ENCODE measurements around the gene SNX9.

The SNX9 gene

DNA sequence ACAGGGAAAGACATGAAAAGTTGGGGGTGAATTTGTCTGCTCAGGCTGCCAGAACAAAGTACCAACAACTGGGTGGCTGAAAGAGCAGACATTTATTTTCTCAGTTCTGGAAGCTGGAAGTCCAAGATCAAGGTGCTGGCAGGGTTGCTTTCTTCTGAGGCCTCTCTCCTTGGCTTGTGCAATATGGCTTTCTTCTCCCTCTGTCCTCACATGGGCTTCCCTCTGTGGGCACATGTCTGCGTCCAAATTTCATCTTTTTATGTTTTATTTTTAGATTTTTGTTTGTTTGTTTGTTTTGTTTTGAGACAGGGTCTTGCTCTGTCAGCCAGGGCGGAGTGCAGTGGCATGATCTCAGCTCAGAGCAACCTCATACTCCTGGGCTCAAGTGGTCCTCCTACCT is 152.4 kb downstream of the SNX9 start:
- ChIA-PET POLR2A (no interaction called here), CTCF (interaction anchor here (1.0 to 1.7 kb wide), 3 partner anchors 8 to 96 kb away, joined by 3 to 7 read pairs (median 6); no protein-coding TSS in a partner anchor)
- no peak overlapping the region for H3K4me3 ChIP-seq (ENCODE audit: low read depth, low read length)
- no peak for DNase-seq (ENCODE audit: low read depth, low spot score)
- TF ChIP-seq, protein P1, sequence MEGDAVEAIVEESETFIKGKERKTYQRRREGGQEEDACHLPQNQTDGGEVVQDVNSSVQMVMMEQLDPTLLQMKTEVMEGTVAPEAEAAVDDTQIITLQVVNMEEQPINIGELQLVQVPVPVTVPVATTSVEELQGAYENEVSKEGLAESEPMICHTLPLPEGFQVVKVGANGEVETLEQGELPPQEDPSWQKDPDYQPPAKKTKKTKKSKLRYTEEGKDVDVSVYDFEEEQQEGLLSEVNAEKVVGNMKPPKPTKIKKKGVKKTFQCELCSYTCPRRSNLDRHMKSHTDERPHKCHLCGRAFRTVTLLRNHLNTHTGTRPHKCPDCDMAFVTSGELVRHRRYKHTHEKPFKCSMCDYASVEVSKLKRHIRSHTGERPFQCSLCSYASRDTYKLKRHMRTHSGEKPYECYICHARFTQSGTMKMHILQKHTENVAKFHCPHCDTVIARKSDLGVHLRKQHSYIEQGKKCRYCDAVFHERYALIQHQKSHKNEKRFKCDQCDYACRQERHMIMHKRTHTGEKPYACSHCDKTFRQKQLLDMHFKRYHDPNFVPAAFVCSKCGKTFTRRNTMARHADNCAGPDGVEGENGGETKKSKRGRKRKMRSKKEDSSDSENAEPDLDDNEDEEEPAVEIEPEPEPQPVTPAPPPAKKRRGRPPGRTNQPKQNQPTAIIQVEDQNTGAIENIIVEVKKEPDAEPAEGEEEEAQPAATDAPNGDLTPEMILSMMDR (IDR thresholded peaks at IDR 0.05; ENCODE audit: insufficient read depth, low read length, missing control alignments): no peak

DNA sequence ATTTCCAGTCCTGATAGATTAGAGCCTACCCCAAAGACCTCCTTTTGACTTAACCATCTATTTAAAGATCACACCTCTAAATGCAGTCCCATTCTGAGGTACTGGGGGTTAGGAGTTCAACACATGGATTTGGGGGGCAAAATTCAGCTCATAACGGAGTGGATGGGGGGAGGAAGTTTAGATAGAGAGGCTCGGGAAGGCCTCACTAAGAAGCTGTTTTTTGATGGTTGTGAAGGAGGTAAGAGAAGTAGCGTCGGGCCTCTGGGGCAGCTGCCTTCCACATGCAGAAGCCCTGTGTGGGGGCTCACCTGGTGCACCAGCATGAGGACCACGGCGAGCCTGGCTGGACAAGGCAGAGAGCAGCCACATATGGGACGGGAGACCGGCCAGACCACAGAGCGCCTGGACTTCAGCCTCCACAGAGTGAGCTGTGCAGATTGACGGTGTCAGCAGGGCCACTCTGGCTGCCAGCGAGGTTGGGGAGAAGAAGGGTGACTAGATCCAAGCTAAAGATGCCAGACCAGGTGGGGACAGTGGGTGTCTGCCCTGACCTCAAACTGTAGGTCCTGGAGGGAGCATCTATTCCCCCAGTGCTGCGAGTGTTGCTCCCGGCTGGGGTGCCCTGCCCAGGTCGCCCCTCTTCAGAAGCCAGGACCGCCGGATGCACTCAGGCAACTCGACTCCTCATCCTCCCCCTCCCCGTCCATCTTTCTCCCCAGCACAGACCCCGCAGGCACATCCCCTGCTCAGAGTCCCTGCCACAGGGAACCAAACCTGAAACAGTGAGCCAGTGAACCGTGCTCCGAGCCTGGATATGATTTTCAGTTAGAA is 153.5 kb downstream of the SNX9 start:
- no peak overlapping the region for H3K4me3 ChIP-seq (ENCODE audit: low read depth, low read length)
- POLR2A ChIA-PET: no interaction called here
- CTCF ChIA-PET: interaction anchor here (1.2 to 1.7 kb wide), 3 partner anchors 11 to 310 kb away, joined by 3 to 7 read pairs (median 3); no protein-coding TSS in a partner anchor
- TF ChIP-seq, protein P1 (IDR thresholded peaks at IDR 0.05; ENCODE audit: insufficient read depth, low read length, missing control alignments): no peak
- no peak for DNase-seq (ENCODE audit: low read depth, low spot score)

DNA sequence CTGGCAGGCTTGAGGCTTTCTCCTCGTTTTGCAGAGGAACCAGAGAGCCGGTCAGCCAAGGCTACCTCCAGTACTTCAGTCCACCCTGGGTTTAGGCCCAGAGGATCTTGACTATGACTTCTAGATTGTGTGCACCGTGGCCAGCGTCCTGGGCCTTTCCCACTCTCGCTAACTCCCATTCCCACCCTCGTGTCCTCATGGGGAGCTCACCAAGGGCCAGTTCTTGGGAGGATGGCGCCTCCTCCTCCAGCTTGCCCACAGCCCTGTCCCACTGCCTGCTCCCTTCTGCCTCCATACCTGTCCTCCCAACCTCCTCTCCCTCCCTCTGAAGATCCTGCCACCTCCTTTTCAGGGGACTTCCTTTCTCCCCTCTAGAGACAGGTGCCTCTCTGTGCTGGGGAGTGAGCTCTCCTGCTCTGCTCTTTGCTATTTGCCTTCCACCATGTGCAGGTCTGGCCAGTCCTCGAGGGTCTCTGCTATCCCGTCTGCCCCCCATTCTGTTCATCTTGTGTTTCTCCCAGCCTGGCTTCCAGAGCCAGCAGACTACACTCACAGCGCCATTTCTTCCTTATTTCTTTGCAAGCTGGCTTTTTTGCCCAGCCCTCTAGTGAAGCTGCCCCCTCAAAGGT is 154.2 kb downstream of the SNX9 start:
- no peak for DNase-seq (ENCODE audit: low read depth, low spot score)
- ChIA-PET POLR2A (interaction anchor here (0.8 kb wide), 1 partner anchor 9 kb away, joined by 3 read pairs; no protein-coding TSS in a partner anchor), CTCF (interaction anchor here (1.2 kb wide), 1 partner anchor 311 kb away, joined by 3 read pairs; no protein-coding TSS in a partner anchor)
- H3K4me3 ChIP-seq (ENCODE audit: low read depth, low read length): no peak overlapping the region
- TF ChIP-seq, protein P1 (IDR thresholded peaks at IDR 0.05; ENCODE audit: insufficient read depth, low read length, missing control alignments): no peak

DNA sequence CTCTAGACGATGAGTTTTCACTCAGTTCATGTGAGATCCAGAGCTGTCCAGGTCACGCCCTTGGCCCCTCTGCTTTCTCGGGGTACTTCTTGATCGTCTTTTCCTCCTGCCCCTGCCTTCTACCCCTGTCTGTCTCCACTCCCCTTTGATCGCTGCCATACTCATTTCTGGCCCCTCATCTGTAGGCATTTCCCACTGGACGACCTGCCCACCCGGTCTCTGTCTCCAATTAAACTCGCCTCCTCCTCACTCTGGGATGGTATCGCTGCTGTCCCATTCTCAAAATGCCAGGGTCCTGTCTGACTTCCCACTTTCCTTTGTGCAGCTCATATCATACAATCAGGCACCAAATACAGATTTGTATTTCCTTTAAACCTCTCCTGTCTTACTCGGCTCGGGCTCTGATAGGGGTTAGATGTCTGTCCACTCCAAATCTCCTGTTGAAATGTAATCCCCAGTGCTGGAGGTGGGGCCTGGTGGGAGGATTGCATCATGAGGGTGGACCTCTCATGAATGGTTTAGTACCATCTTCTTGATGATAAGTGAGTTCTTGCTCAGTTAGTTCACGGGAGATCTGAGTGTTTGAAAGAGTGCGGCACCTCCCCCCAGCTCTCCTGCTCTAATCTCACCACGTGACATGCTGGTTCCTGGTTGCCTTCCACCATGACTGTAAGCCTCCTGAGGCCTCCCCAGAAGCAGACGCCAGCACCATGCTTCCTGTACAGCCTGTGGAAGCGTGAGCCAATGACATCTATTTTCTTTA is 155.2 kb downstream of the SNX9 start:
- TF ChIP-seq, protein P1 (IDR thresholded peaks at IDR 0.05; ENCODE audit: insufficient read depth, low read length, missing control alignments): no peak
- ChIA-PET POLR2A (interaction anchor here (0.8 kb wide), 1 partner anchor 10 kb away, joined by 3 read pairs; no protein-coding TSS in a partner anchor), CTCF (interaction anchor here (2.7 kb wide), 1 partner anchor 9 kb away, joined by 11 read pairs; no protein-coding TSS in a partner anchor)

DNA sequence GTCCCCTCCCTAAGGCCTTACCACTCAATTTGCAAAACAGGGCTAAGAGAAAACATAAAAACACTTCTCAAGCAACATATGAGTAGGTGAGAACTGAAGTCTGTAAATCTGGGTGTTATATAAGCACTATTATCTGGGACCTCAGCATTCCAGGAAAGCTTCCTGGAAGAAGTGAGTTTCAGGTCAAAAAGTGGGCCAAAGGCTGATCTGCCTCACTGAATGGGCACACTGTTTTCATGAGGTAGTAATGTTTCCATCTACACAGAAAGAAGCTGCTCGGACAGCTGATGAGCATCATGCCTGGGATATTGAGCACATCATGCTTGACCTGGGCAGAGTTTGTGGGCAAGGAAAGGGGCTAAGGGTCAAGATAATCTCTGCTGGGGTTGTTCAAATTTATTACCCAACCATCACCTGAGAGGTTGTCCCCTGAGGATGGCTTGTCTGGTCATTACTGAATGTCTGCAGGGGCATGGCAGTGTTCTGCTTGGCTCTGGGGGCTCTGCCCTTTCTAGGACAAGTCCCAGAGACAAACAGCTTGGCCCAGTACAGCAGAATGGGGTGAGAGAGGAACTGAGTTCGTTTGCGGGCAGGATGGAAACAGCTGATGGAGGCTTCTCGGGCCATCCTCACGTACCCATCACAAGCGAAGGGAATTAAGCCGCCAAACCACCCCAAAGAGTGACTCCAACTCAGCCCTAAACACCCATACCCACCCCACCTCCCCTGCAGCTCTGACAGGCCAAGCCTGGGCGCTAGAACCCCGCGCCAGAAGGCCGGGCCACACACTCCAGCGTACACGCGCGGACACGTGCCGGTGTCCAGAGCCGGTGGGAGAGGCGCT is 157.5 kb downstream of the SNX9 start:
- ChIA-PET CTCF (interaction anchor here (1.3 to 6.6 kb wide), 3 partner anchors 9 to 91 kb away, joined by 8 to 90 read pairs (median 11); no protein-coding TSS in a partner anchor), POLR2A (no interaction called here)
- peak overlapping the region; percentile 77 for H3K4me3 ChIP-seq (ENCODE audit: low read depth, low read length)
- no peak for DNase-seq (ENCODE audit: low read depth, low spot score)
- TF ChIP-seq, protein P1 (IDR thresholded peaks at IDR 0.05; ENCODE audit: insufficient read depth, low read length, missing control alignments): no peak

More for the DNA sequence above, 155.2 kb downstream of the SNX9 start:
- no peak for DNase-seq (ENCODE audit: low read depth, low spot score)
- H3K4me3 ChIP-seq (ENCODE audit: low read depth, low read length): no peak overlapping the region

All from AG04449 (cell line).